Heart right ventricle (tissue), 16 donors: ENCODE data around the gene PRG2. TPM values are rescaled to one million over a fixed set of nuclear protein-coding genes. Genes with fewer than 3 reads are reported as not detected.
A peak's percentile ranks its signal among the peaks of the same experiment; 100 is the strongest.

Source experiments
- ATAC-seq, 8 donors: fragments of 200-7000 bp; cut with Tn5 transposase; one replicate each; pipeline ENCODE4 v1.9.1; 2020; ENCODE audit warnings: mild to moderate bottlenecking in 8 of 8, moderate library complexity in 8 of 8, moderate number of reproducible peaks in 1 of 8
- DNase-seq, 2 donors: peaks; one replicate each; pipeline ENCODE4 v3.0.0-alpha.2; 2020
- H3K27ac ChIP-seq, 10 donors: fragments of 200-600 bp; sonication (generic) in 2 of 10; one replicate each; pipeline versions ENCODE4 v1.5.0 to v1.8.0; 2020 to 2022; ENCODE audit warnings: mild to moderate bottlenecking in 3 of 10
- H3K27me3 ChIP-seq, 7 donors: fragments of 200-600 bp; one replicate each; pipeline ENCODE4 v1.8.0; 2021 to 2022; ENCODE audit warnings: mild to moderate bottlenecking in 2 of 7
- H3K36me3 ChIP-seq, 9 donors: fragments of 200-600 bp; sonication (generic) in 1 of 9; one replicate each; pipeline versions ENCODE4 v1.5.0 to v1.8.0; 2020 to 2022; ENCODE audit warnings: mild to moderate bottlenecking in 2 of 9
- H3K4me1 ChIP-seq, 9 donors: fragments of 200-600 bp; sonication (generic) in 1 of 9; one replicate each; pipeline versions ENCODE4 v1.5.0 to v1.8.0; 2020 to 2022; ENCODE audit warnings: mild to moderate bottlenecking in 4 of 9
- H3K4me3 ChIP-seq, 10 donors: fragments of 200-600 bp; sonication (generic) in 2 of 10; one replicate each; pipeline versions ENCODE4 v1.5.0 to v1.8.0; 2020 to 2022; ENCODE audit warnings: mild to moderate bottlenecking in 7 of 10, moderate library complexity in 2 of 10
- H3K9me3 ChIP-seq, 11 donors: fragments of 200-600 bp in 10 of 11; sonication (generic) in 2 of 11; one replicate each; pipeline versions ENCODE4 v1.5.0 to v1.8.0; 2013 to 2022; ENCODE audit warnings: mild to moderate bottlenecking in 2 of 11, control low read depth in 1 of 11, moderate library complexity in 1 of 11
- WGBS, 2 donors: extraction: QIAGEN DNeasy Blood & Tissue Kit; methylation state at CpG; one replicate each; pipeline ENCODE4 v1.1.7; 2013; ENCODE audit warnings: inconsistent platforms in 1 of 2; 5-methylcytosine and 5-hydroxymethylcytosine counted together
- intact Hi-C, 10 donors: fragments of 100-400 bp; cut with DNase I; formaldehyde crosslinking; loops; one replicate each; pipeline versions ENCODE4 v1.11.1 to v1.14.2; 2022
- polyA plus RNA-seq, 2 donors: library from polyadenylated mRNA; stranded (reverse); fragments of 200-250 nt; gene quantifications; one replicate each; pipeline ENCODE4 v1.2.3, GENCODE V29; 2013
- total RNA-seq, 10 donors: library from RNA; stranded (reverse); fragmentation: NEBNext Ultra II Directional in 3 of 10; extraction: Animal tissue kit (Norgen Biotek cat#: 25700) in 3 of 10; gene quantifications; one replicate each; pipeline versions ENCODE4 v1.2.1 to v1.2.4, GENCODE V29; 2021 to 2023
- TF ChIP-seq, protein P1 (sequence below), 9 donors: fragments of 200-600 bp; sonication (generic) in 2 of 9; IDR thresholded peaks; one replicate each; pipeline versions ENCODE4 v1.5.0 to v1.8.0; 2021 to 2022; ENCODE audit warnings: antibody characterized with exemption in 9 of 9, mild to moderate bottlenecking in 5 of 9, moderate library complexity in 1 of 9
- donor health status: Arrhythmogenic right ventricular cardiomyopathy.
- donor health status: ischemic (EF 13 %, LVEDD 7.1; RV severe dilation, severe dysfunction).
- donor health status: healthy with polysubstance abuse.
- donor health status: DM: no; HTN: yes; CAD: no.
- donor health status: DM: no; HTN: no; CAD: no.
- donor health status: ischemic (EF 25% LVEDD 6.9; RV normal size, moderate dysfunction).
- donor health status: ischemic (EF 25% LVEDD 5.7; RV mildly dilated, moderate dysfunction).
- donor health status: healthy.
- donor health status: DM: yes; HTN: yes; CAD: no.
- donor health status: Ischemic cardiomyopathy.
- donor health status: ischemic (EF 35%, LVEDD 5.7; RV mildly dilated, moderate dysfunction).
- donor health status: nonischemic (EF 11% LVEDD 7.7; RV severe dilation, severe dysfunction).
- donor health status: DM: yes; HTN: yes; CAD: no.
- donor health status: PGD.
- donor health status: ischemic (EF 29% LVEDD 5.4; RV normal size, mild dysfunction).
- donor health status: nonischemic (EF 23%, LVEDD 6.1; RV moderate dilation, normal function).

PRG2 gene
- total and polyA plus RNA-seq, 12 donors, result 0.49 TPM; not detected in 11

DNA sequence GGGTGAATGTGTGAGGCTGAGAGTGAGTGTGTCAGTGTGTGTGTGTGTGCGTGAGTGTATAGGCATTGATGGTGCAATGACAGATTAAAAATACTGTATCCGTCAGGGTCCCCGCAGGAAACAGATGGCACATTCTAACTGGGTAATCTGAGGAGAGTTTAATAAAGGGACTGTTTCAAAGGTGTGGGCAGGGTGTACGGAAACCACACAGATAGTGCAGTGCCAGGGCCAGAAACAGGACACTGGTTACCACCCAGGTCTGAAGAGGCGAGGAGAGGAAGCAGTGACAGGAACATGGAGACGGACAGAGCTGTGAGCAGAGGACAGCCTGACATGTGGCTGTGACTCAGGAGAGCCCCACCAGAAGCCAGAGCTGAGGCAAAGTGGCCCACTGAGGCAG is 35.8 kb downstream of the PRG2 start:
- peak in 1 of 8 donors; percentile 18 for ATAC-seq
- intact Hi-C loops, result loop anchor here in 4 of 10 donors (5.0 to 10.0 kb wide), 3 partner anchors 53 to 100 kb away; no protein-coding TSS in a partner anchor
- peaks cover 0 to 9% (median 0%) of the 10 kb centered on the region in 11 donors for H3K9me3 ChIP-seq
- H3K4me1 ChIP-seq, result peaks cover 0 to 39% (median 12%) of the 10 kb centered on the region in 9 donors
- H3K4me3 ChIP-seq, result no peak overlapping the region
- H3K27ac ChIP-seq, result no peak overlapping the region
- TF ChIP-seq, protein P1, sequence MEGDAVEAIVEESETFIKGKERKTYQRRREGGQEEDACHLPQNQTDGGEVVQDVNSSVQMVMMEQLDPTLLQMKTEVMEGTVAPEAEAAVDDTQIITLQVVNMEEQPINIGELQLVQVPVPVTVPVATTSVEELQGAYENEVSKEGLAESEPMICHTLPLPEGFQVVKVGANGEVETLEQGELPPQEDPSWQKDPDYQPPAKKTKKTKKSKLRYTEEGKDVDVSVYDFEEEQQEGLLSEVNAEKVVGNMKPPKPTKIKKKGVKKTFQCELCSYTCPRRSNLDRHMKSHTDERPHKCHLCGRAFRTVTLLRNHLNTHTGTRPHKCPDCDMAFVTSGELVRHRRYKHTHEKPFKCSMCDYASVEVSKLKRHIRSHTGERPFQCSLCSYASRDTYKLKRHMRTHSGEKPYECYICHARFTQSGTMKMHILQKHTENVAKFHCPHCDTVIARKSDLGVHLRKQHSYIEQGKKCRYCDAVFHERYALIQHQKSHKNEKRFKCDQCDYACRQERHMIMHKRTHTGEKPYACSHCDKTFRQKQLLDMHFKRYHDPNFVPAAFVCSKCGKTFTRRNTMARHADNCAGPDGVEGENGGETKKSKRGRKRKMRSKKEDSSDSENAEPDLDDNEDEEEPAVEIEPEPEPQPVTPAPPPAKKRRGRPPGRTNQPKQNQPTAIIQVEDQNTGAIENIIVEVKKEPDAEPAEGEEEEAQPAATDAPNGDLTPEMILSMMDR (IDR thresholded peaks at IDR 0.05), result no peak
- no peak for DNase-seq
- 82 to 87% methylated on average over 6 of the region's 6 CpGs for WGBS, 2 donors
- H3K36me3 ChIP-seq, result no peaks in the 10 kb centered on the region
- H3K27me3 ChIP-seq, result no peaks in the 10 kb centered on the region

DNA sequence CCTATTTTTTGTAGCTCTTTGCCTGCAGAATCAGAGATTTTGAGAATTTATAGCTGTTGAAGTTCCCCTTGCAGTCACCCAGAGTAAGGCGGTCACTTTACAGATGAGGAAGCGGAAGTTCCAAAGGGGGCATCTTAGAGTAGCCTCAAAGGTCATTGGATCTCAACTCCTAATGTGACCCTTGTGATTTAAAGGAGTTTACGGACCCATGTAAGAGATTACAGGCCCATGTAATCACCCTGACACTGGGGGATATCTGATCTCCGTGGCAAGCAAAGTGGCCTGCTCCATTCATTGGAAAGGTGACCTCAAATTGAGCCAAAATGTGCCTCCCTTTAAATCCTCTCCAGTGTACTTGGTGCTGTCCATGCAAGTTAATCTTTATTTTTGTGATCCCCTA is 36.6 kb downstream of the PRG2 start:
- DNase-seq (no peak), ATAC-seq (no peak)
- no peaks in the 10 kb centered on the region for H3K27me3 ChIP-seq
- H3K36me3 ChIP-seq, result no peaks in the 10 kb centered on the region
- 73% methylated on average over 4 of the region's 4 CpGs for WGBS, 2 donors
- intact Hi-C loops, result loop anchor here in 3 of 10 donors (5.0 to 10.0 kb wide), 3 partner anchors 53 to 101 kb away; no protein-coding TSS in a partner anchor
- no peak overlapping the region for H3K4me3 ChIP-seq
- H3K4me1 ChIP-seq, result peaks cover 0 to 37% (median 12%) of the 10 kb centered on the region in 9 donors
- peaks cover 0 to 9% (median 0%) of the 10 kb centered on the region in 11 donors for H3K9me3 ChIP-seq
- H3K27ac ChIP-seq, result peak overlapping the region in 3 of 10 donors; percentile 1 to 31 (median 18)
- TF ChIP-seq, protein P1 (IDR thresholded peaks at IDR 0.05), result no peak

DNA sequence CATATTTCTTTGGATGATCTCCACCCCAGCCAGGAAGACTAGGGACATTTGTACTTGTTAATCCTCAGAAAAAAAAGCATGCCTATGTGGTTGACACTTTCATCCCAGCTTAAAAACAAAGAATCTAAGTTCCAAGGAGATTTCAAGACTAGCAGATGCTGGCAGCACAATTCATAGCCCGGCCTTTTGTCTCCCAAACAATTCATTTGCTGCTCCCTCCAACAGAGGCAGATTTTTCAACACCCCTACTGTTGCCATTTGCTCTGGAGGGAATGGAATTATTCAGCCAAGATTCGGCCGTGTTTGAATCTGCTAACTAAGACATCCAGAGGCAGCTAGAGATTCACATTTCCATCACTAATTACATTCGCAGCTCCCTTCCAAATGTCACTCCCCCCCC is 37.0 kb downstream of the PRG2 start:
- 51 to 56% methylated on average over 4 of the region's 4 CpGs for WGBS, 2 donors
- Histone ChIP-seq H3K36me3 (no peaks in the 10 kb centered on the region), H3K4me3 (no peak overlapping the region), H3K4me1 (peaks cover 0 to 34% (median 8%) of the 10 kb centered on the region in 9 donors), H3K9me3 (peaks cover 0 to 9% (median 0%) of the 10 kb centered on the region in 11 donors), H3K27ac (peak overlapping the region in 2 of 10 donors; percentile 1 to 31), H3K27me3 (no peaks in the 10 kb centered on the region)
- TF ChIP-seq, protein P1 (IDR thresholded peaks at IDR 0.05), result no peak
- no peak for DNase-seq
- no peak for ATAC-seq
- intact Hi-C loops, result loop anchor here in 3 of 10 donors (5.0 to 10.0 kb wide), 3 partner anchors 54 to 101 kb away; no protein-coding TSS in a partner anchor

DNA sequence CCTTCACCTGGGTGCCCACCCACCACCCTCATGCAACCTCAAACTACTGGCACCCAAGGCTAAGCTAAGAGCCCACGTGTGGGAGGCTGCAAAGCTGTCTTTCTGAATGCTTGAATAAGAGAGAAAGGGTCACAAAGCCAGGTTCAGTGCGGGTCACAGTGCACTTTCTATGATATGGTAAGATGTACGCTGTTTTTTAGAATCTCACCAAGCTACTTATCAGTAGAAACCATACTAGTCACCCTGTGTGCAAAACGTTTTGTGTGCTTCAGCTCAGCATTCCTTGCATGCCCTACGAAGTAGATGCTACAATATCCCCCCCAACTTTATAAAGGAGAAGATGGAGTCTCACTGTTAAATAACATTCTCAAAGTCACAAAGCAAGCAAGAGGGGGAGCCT is 37.4 kb downstream of the PRG2 start:
- ATAC-seq (no peak), DNase-seq (no peak)
- Histone ChIP-seq H3K36me3 (no peaks in the 10 kb centered on the region), H3K27me3 (no peaks in the 10 kb centered on the region), H3K9me3 (peaks cover 0 to 9% (median 0%) of the 10 kb centered on the region in 11 donors), H3K27ac (no peak overlapping the region), H3K4me1 (peaks cover 0 to 31% (median 4%) of the 10 kb centered on the region in 9 donors), H3K4me3 (no peak overlapping the region)
- intact Hi-C loops, result loop anchor here in 3 of 10 donors (5.0 to 10.0 kb wide), 3 partner anchors 54 to 102 kb away; no protein-coding TSS in a partner anchor
- TF ChIP-seq, protein P1 (IDR thresholded peaks at IDR 0.05), result no peak
- 56 to 59% methylated on average over 5 of the region's 5 CpGs for WGBS, 2 donors
